MM.1S (cell line): ENCODE data around the gene CAB39.

ENCODE experiments used
- DNase-seq: peaks from one replicate; pipeline ENCODE4 v3.0.0-alpha.2; 2015
- H2AFZ ChIP-seq: fragments of 300-600 bp; sonication (generic); 2 replicates; pipeline ENCODE4 v1.6.0; 2016; ENCODE audit warnings: antibody characterized with exemption, low read length
- H3F3A ChIP-seq: fragments of 300-600 bp; sonication (generic); 2 replicates; pipeline ENCODE4 v1.6.1; 2016; ENCODE audit warnings: mild to moderate bottlenecking, antibody characterized with exemption, low read length, moderate library complexity, mixed read lengths; ENCODE audit not compliant: insufficient read depth
- H3K27ac ChIP-seq: fragments of 300-600 bp; sonication (generic); 2 replicates; pipeline ENCODE4 v1.5.1; 2016; ENCODE audit warnings: mild to moderate bottlenecking, low read length
- H3K27me3 ChIP-seq: fragments of 300-600 bp; sonication (generic); replicated peaks from 2 replicates; pipeline ENCODE4 v1.6.0; 2016; ENCODE audit warnings: low read length; ENCODE audit not compliant: insufficient read depth
- H3K36me3 ChIP-seq: fragments of 300-600 bp; sonication (generic); replicated peaks from 2 replicates; pipeline ENCODE4 v1.6.1; 2016; ENCODE audit warnings: mild to moderate bottlenecking, low read length, mixed read lengths; ENCODE audit not compliant: insufficient read depth
- H3K4me1 ChIP-seq: fragments of 300-600 bp; sonication (generic); 2 replicates; pipeline ENCODE4 v1.6.1; 2016; ENCODE audit warnings: low read length, mixed read lengths
- H3K4me2 ChIP-seq: fragments of 300-600 bp; sonication (generic); 2 replicates; pipeline ENCODE4 v1.6.0; 2016; ENCODE audit warnings: low read depth, low read length
- H3K4me3 ChIP-seq: fragments of 300-600 bp; sonication (generic); 2 replicates; pipeline ENCODE4 v1.5.1; 2016; ENCODE audit warnings: low read length, mixed read lengths
- H3K79me2 ChIP-seq: fragments of 300-600 bp; sonication (generic); 2 replicates; pipeline ENCODE4 v1.6.1; 2016; ENCODE audit warnings: mixed run types, low read length, mixed read lengths
- H3K9ac ChIP-seq: fragments of 300-600 bp; sonication (generic); 2 replicates; pipeline ENCODE4 v1.6.1; 2016; ENCODE audit warnings: low read length, mixed read lengths
- H3K9me2 ChIP-seq: fragments of 300-600 bp; sonication (generic); replicated peaks from 2 replicates; pipeline ENCODE4 v1.6.1; 2016; ENCODE audit warnings: mild to moderate bottlenecking, low read length, mixed read lengths; ENCODE audit not compliant: insufficient read depth
- H3K9me3 ChIP-seq: fragments of 300-600 bp; sonication (generic); replicated peaks from 2 replicates; pipeline ENCODE4 v1.6.1; 2016; ENCODE audit warnings: mild to moderate bottlenecking, low read length, mixed read lengths; ENCODE audit not compliant: insufficient read depth
- H4K20me1 ChIP-seq: fragments of 300-600 bp; sonication (generic); 2 replicates; pipeline ENCODE4 v1.6.1; 2016; ENCODE audit warnings: mild to moderate bottlenecking, low read length, moderate library complexity, mixed read lengths; ENCODE audit not compliant: insufficient read depth
- EZH2 ChIP-seq: fragments of 300-600 bp; sonication (generic); optimal IDR thresholded peaks from 2 replicates; pipeline ENCODE3; 2017; ENCODE audit warnings: low read depth, mild to moderate bottlenecking, antibody characterized with exemption, low read length, mixed read lengths
- EZH2phosphoT487 ChIP-seq: fragments of 300-600 bp; sonication (generic); IDR thresholded peaks from 2 replicates; pipeline ENCODE4 v1.6.1; 2018; ENCODE audit warnings: antibody characterized with exemption, low read length
- TF ChIP-seq, protein P1 (sequence below): fragments of 300-600 bp; sonication (generic); IDR thresholded peaks from 2 replicates; pipeline ENCODE4 v1.5.1; 2016; ENCODE audit warnings: antibody characterized with exemption, low read length, mixed read lengths

CAB39 gene

DNA sequence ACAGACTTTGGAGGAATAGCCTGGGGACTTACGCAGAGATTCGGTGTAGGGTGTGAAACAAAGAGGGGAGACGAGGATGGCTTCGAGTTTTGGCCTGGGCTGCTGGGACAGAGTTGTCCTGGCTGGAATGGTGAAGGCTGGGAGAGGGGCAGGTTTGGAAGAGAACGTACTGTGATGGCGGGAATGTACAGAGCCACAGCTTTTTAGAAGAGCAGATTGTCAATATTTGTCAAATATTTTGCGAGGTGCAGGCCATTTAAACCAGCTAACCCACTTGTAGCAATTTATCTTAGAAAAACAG lies 137.7 kb downstream of the CAB39 start:
- no peaks in the 10 kb centered on the region for H4K20me1 ChIP-seq
- no peaks in the 10 kb centered on the region for H3K79me2 ChIP-seq
- H2AFZ ChIP-seq: no peak overlapping the region
- peak overlapping the region; percentile 28; the same call in 1 of the 2 replicates for H3K4me2 ChIP-seq
- no peaks in the 10 kb centered on the region for H3F3A ChIP-seq
- H3K9me2 ChIP-seq: no peaks in the 10 kb centered on the region
- H3K4me3 ChIP-seq: no peak overlapping the region
- H3K9me3 ChIP-seq: no peaks in the 10 kb centered on the region
- H3K4me1 ChIP-seq: 0 out of 2 replicates have a peak, but pooled peaks cover 5% of the 10 kb centered on the region
- no peaks in the 10 kb centered on the region for H3K36me3 ChIP-seq
- TF ChIP-seq EZH2: no peak
- TF ChIP-seq, protein P1, sequence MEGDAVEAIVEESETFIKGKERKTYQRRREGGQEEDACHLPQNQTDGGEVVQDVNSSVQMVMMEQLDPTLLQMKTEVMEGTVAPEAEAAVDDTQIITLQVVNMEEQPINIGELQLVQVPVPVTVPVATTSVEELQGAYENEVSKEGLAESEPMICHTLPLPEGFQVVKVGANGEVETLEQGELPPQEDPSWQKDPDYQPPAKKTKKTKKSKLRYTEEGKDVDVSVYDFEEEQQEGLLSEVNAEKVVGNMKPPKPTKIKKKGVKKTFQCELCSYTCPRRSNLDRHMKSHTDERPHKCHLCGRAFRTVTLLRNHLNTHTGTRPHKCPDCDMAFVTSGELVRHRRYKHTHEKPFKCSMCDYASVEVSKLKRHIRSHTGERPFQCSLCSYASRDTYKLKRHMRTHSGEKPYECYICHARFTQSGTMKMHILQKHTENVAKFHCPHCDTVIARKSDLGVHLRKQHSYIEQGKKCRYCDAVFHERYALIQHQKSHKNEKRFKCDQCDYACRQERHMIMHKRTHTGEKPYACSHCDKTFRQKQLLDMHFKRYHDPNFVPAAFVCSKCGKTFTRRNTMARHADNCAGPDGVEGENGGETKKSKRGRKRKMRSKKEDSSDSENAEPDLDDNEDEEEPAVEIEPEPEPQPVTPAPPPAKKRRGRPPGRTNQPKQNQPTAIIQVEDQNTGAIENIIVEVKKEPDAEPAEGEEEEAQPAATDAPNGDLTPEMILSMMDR: no peak
- TF ChIP-seq EZH2phosphoT487: no peak
- no peaks in the 10 kb centered on the region for H3K27me3 ChIP-seq
- no peak for DNase-seq
- H3K9ac ChIP-seq: no peak overlapping the region
- no peak overlapping the region for H3K27ac ChIP-seq

DNA sequence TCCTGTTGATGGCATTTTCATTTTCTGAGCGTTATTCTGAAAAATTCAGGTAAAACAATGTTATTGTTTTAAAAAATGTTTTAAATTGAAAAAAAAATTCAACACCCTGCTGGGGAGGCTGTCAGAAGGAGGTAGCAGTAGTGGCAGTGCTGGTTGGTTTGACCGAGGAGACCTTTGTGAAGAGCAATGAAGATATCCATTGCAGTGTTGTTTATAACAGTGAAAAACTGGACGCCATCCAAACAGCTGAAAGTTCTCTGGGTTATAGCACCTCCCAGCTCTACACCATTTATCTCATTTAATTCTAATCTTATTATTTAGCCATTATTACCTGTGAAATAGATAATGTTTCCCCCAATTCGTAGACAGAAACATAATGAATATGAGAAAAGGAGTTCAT lies 139.5 kb downstream of the CAB39 start:
- no peak overlapping the region for H3K9ac ChIP-seq
- no peaks in the 10 kb centered on the region for H3K79me2 ChIP-seq
- no peaks in the 10 kb centered on the region for H3K36me3 ChIP-seq
- no peaks in the 10 kb centered on the region for H3K27me3 ChIP-seq
- no peaks in the 10 kb centered on the region for H3F3A ChIP-seq
- DNase-seq: no peak
- H4K20me1 ChIP-seq: no peaks in the 10 kb centered on the region
- no peak overlapping the region for H3K4me2 ChIP-seq
- H3K9me2 ChIP-seq: no peaks in the 10 kb centered on the region
- H2AFZ ChIP-seq: no peak overlapping the region
- no peaks in the 10 kb centered on the region for H3K9me3 ChIP-seq
- TF ChIP-seq, protein P1: no peak
- TF ChIP-seq EZH2phosphoT487 (no peak), EZH2 (no peak)
- H3K4me1 ChIP-seq: 0 out of 2 replicates have a peak, but pooled peaks cover 5% of the 10 kb centered on the region
- no peak overlapping the region for H3K27ac ChIP-seq
- no peak overlapping the region for H3K4me3 ChIP-seq

DNA sequence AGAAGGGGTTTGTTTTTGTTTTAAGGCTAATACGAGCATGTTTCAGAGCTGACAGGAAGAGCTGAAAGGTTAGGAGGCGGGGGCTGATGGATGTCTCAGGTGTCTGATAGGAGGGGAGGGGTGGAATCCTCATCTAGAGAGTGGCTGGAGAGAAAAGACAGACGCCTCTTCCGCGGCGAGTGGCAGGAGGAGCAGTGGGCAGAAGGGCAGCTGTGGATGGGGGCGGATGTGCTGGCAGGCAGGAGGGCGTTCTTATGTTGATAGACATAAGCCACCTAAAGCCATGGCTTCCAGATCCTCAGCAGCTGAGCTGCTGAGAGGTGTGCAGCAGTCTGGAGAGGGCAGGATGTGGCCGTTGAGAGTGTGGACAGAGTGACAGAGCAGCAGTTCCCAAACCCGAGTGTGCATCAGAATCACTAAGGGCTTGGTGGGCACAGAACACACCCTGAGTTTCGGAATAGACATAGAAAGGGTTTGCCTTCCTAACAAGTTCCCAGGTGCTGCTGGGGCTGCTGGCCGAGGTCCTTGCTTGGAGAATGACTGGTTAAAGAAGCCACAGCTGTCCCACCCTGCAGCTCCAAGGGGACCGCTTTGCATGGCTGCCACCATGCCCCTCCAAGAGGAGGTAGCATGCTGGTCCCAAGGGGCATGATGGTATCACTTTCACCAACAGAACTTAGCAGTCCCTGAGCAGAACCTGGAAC lies 149.1 kb downstream of the CAB39 start:
- Histone ChIP-seq H2AFZ (peak overlapping the region; percentile 83), H3K36me3 (no peaks in the 10 kb centered on the region)

More for the DNA sequence above, 149.1 kb downstream of the CAB39 start:
- no peaks in the 10 kb centered on the region for H4K20me1 ChIP-seq
- H3K79me2 ChIP-seq: peaks cover 24% of the 10 kb centered on the region
- peaks cover 13% of the 10 kb centered on the region for H3K4me1 ChIP-seq
- H3K9me2 ChIP-seq: no peaks in the 10 kb centered on the region
- H3K27ac ChIP-seq: peak overlapping the region; percentile 23; the same call in 1 of the 2 replicates
- peak; percentile 80 for DNase-seq
- peak overlapping the region; percentile 24; the same call in 1 of the 2 replicates for H3K9ac ChIP-seq
- peak overlapping the region; percentile 83 for H3K4me2 ChIP-seq
- peak overlapping the region; percentile 27; the same call in 1 of the 2 replicates for H3K4me3 ChIP-seq
- TF ChIP-seq EZH2phosphoT487: no peak
- no peak for TF ChIP-seq EZH2
- TF ChIP-seq, protein P1: no peak
- H3F3A ChIP-seq: peaks cover 14% of the 10 kb centered on the region
- no peaks in the 10 kb centered on the region for H3K27me3 ChIP-seq
- H3K9me3 ChIP-seq: no peaks in the 10 kb centered on the region
